ENCODE results near the gene RGMA. TPM values are rescaled to one million over a fixed set of nuclear protein-coding genes. Genes with fewer than 3 reads are reported as not detected.

RGMA gene, protein sequence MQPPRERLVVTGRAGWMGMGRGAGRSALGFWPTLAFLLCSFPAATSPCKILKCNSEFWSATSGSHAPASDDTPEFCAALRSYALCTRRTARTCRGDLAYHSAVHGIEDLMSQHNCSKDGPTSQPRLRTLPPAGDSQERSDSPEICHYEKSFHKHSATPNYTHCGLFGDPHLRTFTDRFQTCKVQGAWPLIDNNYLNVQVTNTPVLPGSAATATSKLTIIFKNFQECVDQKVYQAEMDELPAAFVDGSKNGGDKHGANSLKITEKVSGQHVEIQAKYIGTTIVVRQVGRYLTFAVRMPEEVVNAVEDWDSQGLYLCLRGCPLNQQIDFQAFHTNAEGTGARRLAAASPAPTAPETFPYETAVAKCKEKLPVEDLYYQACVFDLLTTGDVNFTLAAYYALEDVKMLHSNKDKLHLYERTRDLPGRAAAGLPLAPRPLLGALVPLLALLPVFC
- total RNA-seq, result not detected in 2 replicates

DNA sequence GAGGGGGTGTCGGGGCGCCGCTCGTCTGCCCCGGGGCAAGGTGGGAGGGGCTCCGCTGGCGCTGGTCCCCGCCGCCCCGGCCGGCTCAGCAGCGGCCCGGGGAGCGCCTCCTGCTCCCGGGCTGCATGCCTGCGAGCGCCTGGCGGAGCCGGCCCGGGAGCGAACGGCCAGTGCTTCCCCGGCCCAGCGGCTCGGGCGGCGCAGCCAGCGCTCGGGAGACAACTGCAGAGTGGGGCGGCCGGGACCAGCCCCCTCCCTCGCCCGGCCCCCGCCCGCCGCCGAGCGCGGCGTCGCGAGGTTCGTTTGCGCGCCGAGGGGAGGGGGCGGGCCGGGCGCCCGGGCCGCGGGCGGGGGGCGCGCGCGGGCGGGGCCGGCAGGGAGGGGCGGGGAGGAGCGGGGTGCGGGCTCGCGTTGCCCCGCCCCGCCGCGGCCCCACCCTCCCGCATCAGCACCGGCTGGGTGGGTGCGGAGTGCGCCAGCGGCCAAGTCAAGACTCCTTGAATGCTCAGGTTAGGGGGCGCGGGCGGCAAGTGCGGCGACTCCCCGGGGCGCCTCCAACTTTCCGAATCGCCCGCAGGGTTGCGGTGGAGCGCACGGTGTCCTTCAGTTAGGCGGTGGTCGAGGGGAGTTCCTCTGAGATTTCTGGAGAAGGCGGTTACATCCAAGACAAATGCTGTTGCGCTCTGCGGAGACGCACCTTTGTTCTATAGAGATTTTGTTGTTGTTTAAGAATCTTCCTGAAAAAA, at the start of gene RGMA:
Gene RGMA, minus strand, starts transcription at position 231 of the 746 bp plus-strand sequence. CDS start 279 bp downstream, outside the sequence.
- DNase-seq (ENCODE audit: low spot score), result no peak
- intact Hi-C loops (cut with micrococcal nuclease), result loop anchor here (2.0 to 5.0 kb wide), 2 partner anchors 992 to 1032 kb away; no protein-coding TSS in a partner anchor
- no peak within 1 kb of the TSS for H3K27ac Mint-ChIP-seq
- H3K4me1 Mint-ChIP-seq (ENCODE audit: low read depth), result peaks cover 14% of the 10 kb centered on the region
- H3K4me3 Mint-ChIP-seq (ENCODE audit: low read depth), result peak within 1 kb of the TSS; percentile 82
- H3K9me3 Mint-ChIP-seq, result no peaks in the 10 kb centered on the region
- no peaks in the 10 kb centered on the region for H3K36me3 Mint-ChIP-seq (ENCODE audit: low read depth)
- H3K27me3 Mint-ChIP-seq (ENCODE audit: low read depth), result peaks cover 56% of the 10 kb centered on the region

DNA sequence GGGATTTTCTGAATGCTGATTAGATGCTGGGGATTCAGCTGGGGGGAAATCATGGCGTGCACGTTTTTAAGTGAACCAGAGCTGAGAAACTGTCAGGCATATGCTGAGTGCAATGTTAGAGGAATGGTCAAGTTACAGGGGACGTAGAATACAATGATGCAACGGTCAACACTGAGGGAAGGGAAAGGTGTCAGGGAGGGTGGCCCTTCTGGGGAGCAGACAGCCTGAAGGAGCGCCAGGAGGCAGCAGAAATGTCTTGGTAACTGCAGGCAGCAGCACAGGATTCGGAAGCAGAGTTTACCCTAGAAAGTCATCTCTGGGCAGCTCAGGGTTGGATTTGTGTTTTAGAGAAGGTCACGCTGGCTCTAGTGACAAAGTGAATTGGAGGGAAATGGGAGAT, 47.6 kb upstream of the RGMA start:
- Mint-ChIP-seq H3K27ac (no peak overlapping the region), H3K4me1 (ENCODE audit: low read depth) (peaks cover 3% of the 10 kb centered on the region), H3K36me3 (ENCODE audit: low read depth) (no peaks in the 10 kb centered on the region), H3K9me3 (no peaks in the 10 kb centered on the region), H3K4me3 (ENCODE audit: low read depth) (no peak overlapping the region), H3K27me3 (ENCODE audit: low read depth) (no peaks in the 10 kb centered on the region)
- no peak for DNase-seq (ENCODE audit: low spot score)
- intact Hi-C loops (cut with micrococcal nuclease), result no loop called here

- no peaks in the 10 kb centered on the region for H3K27me3 Mint-ChIP-seq (ENCODE audit: low read depth)
- intact Hi-C loops (cut with micrococcal nuclease), result no loop called here
These were observed 47.0 kb upstream of the RGMA start for GRCh38 chr15:93135997-93136397.

DNA sequence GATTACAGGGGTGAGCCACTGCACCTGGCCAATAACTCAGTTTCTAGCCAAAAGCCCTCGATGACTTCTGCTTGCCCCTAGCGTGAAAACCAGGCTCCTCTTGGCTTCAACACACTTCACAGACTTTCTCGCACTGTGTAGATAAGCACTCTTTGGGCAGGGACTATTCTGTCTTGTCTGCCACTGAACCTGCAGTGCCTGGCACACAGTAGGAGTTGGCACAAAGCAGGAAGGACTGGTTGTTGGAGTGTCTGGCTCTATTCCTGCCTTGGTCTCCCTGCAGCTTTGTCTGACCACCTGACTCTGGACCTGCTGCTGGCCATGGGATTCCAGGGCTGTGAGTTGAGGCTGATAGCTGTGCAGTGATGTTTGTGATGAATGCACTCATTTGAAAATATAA, 46.4 kb upstream of the RGMA start:
- Mint-ChIP-seq H3K27me3 (ENCODE audit: low read depth) (no peaks in the 10 kb centered on the region), H3K36me3 (ENCODE audit: low read depth) (no peaks in the 10 kb centered on the region), H3K27ac (no peak overlapping the region), H3K9me3 (no peaks in the 10 kb centered on the region), H3K4me3 (ENCODE audit: low read depth) (no peak overlapping the region), H3K4me1 (ENCODE audit: low read depth) (no peaks in the 10 kb centered on the region)
- intact Hi-C loops (cut with micrococcal nuclease), result no loop called here
- no peak for DNase-seq (ENCODE audit: low spot score)

More at GRCh38 chr15:93135997-93136397, 47.0 kb upstream of the RGMA start:
- Mint-ChIP-seq H3K4me1 (ENCODE audit: low read depth) (no peaks in the 10 kb centered on the region), H3K27ac (no peak overlapping the region), H3K36me3 (ENCODE audit: low read depth) (no peaks in the 10 kb centered on the region), H3K4me3 (ENCODE audit: low read depth) (no peak overlapping the region), H3K9me3 (no peaks in the 10 kb centered on the region)
- no peak for DNase-seq (ENCODE audit: low spot score)

GRCh38 chr15:93131485-93132095, 42.6 kb upstream of the RGMA start:
- intact Hi-C loops (cut with micrococcal nuclease), result no loop called here

DNA sequence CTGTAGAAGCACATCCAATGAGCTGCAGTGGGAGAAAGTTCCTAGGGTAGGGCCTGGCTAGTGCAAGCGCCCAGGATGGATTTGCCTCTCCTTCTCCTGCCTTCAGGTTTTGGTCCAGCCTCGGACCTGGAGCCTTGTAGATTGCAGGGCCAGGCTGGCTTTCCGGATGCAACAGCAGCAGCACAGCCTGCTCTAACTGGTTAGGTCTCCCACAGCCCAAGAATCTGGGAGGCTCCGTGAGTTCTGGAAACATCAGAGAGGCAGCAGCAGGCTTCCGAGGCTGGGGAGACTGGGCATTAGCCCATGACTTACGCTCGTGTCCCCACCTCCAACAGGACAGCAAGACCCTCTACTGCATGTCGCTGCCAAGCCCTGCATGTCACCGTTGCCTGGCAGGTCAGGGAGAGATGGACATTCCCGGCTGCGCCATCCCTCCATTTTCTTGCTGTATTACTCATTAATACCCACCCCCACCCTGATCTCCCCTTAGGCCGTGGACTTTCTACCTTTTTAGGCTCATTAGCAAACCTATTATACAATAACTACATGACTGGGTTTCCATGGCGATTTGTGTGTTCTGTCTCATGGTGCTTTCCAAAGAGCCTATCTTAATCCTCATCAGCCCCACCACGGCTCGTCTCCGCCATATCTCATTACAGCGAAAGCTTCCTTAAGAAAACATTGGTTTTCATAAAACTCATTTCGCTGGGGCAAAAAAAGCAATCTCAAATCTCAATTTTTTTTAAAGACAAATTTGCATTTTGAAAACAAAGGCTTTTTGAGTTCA, 40.9 kb upstream of the RGMA start:
- Mint-ChIP-seq H3K9me3 (no peaks in the 10 kb centered on the region), H3K4me1 (ENCODE audit: low read depth) (no peaks in the 10 kb centered on the region), H3K4me3 (ENCODE audit: low read depth) (no peak overlapping the region), H3K36me3 (ENCODE audit: low read depth) (no peaks in the 10 kb centered on the region), H3K27ac (no peak overlapping the region), H3K27me3 (ENCODE audit: low read depth) (no peaks in the 10 kb centered on the region)
- intact Hi-C loops (cut with micrococcal nuclease), result no loop called here
- DNase-seq (ENCODE audit: low spot score), result no peak

More at GRCh38 chr15:93131485-93132095, 42.6 kb upstream of the RGMA start:
- H3K36me3 Mint-ChIP-seq (ENCODE audit: low read depth), result no peaks in the 10 kb centered on the region
- H3K9me3 Mint-ChIP-seq, result no peaks in the 10 kb centered on the region
- no peaks in the 10 kb centered on the region for H3K27me3 Mint-ChIP-seq (ENCODE audit: low read depth)
- no peak for DNase-seq (ENCODE audit: low spot score)
- no peak overlapping the region for H3K4me3 Mint-ChIP-seq (ENCODE audit: low read depth)
- H3K4me1 Mint-ChIP-seq (ENCODE audit: low read depth), result no peaks in the 10 kb centered on the region
- H3K27ac Mint-ChIP-seq, result no peak overlapping the region

- Mint-ChIP-seq H3K4me1 (ENCODE audit: low read depth) (no peaks in the 10 kb centered on the region), H3K9me3 (no peaks in the 10 kb centered on the region), H3K4me3 (ENCODE audit: low read depth) (no peak overlapping the region), H3K27me3 (ENCODE audit: low read depth) (no peaks in the 10 kb centered on the region), H3K27ac (no peak overlapping the region), H3K36me3 (ENCODE audit: low read depth) (no peaks in the 10 kb centered on the region)
- intact Hi-C loops (cut with micrococcal nuclease), result no loop called here
- DNase-seq (ENCODE audit: low spot score), result no peak
These were observed 38.3 kb upstream of the RGMA start for GRCh38 chr15:93127286-93127685.

DNA sequence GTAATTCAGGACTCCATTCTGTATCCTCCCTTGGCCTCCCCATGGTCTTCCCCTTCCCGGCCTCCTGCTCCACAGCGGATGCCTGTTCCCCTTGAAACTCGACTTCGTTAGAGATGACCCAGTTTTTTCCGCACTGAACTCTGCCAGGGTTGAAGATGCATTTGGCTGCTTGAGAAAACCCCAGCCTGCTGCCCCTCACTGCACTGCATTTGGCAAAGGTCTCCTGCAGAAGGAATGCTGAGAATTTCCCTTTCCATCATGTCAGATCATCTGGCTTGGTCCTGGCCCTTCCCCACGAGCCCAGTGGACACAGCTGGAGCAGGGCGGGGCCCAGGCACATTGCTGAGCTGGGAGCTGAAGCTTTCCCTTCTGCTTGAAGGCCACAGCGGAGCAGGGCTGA, 37.6 kb upstream of the RGMA start:
- H3K36me3 Mint-ChIP-seq (ENCODE audit: low read depth), result no peaks in the 10 kb centered on the region
- no peaks in the 10 kb centered on the region for H3K4me1 Mint-ChIP-seq (ENCODE audit: low read depth)
- intact Hi-C loops (cut with micrococcal nuclease), result no loop called here
- no peak overlapping the region for H3K4me3 Mint-ChIP-seq (ENCODE audit: low read depth)
- H3K27ac Mint-ChIP-seq, result no peak overlapping the region
- no peak for DNase-seq (ENCODE audit: low spot score)
- H3K27me3 Mint-ChIP-seq (ENCODE audit: low read depth), result no peaks in the 10 kb centered on the region
- H3K9me3 Mint-ChIP-seq, result no peaks in the 10 kb centered on the region

- Mint-ChIP-seq H3K4me3 (ENCODE audit: low read depth) (no peak overlapping the region), H3K36me3 (ENCODE audit: low read depth) (no peaks in the 10 kb centered on the region), H3K27ac (no peak overlapping the region), H3K9me3 (no peaks in the 10 kb centered on the region), H3K4me1 (ENCODE audit: low read depth) (no peaks in the 10 kb centered on the region), H3K27me3 (ENCODE audit: low read depth) (no peaks in the 10 kb centered on the region)
- no peak for DNase-seq (ENCODE audit: low spot score)
- intact Hi-C loops (cut with micrococcal nuclease), result no loop called here
These were observed 37.1 kb upstream of the RGMA start for GRCh38 chr15:93126148-93126547.

DNA sequence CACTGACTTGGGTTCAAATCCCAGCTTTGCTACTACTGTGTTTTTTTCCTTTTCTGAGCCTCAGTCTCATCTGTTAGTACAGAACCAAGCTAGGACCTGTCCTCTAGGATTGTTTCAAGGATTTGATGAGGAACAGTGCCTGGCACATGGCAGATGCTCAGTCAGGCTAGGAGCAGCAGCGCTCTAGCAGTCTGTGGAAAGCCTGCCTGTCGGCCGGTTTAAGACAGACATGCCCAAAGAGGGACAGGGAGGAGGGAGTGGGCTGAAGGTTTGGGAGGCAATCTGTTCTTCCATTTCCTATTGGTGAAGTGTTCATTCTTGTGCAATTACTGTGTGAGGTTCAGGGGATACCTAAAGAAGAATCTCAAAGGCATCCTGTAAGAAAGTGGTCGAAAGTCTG, 35.1 kb upstream of the RGMA start:
- H3K4me1 Mint-ChIP-seq (ENCODE audit: low read depth), result no peaks in the 10 kb centered on the region
- no peaks in the 10 kb centered on the region for H3K36me3 Mint-ChIP-seq (ENCODE audit: low read depth)
- H3K9me3 Mint-ChIP-seq, result no peaks in the 10 kb centered on the region
- peaks cover 2% of the 10 kb centered on the region for H3K27me3 Mint-ChIP-seq (ENCODE audit: low read depth)
- DNase-seq (ENCODE audit: low spot score), result no peak
- intact Hi-C loops (cut with micrococcal nuclease), result no loop called here
- H3K4me3 Mint-ChIP-seq (ENCODE audit: low read depth), result no peak overlapping the region
- H3K27ac Mint-ChIP-seq, result no peak overlapping the region

DNA sequence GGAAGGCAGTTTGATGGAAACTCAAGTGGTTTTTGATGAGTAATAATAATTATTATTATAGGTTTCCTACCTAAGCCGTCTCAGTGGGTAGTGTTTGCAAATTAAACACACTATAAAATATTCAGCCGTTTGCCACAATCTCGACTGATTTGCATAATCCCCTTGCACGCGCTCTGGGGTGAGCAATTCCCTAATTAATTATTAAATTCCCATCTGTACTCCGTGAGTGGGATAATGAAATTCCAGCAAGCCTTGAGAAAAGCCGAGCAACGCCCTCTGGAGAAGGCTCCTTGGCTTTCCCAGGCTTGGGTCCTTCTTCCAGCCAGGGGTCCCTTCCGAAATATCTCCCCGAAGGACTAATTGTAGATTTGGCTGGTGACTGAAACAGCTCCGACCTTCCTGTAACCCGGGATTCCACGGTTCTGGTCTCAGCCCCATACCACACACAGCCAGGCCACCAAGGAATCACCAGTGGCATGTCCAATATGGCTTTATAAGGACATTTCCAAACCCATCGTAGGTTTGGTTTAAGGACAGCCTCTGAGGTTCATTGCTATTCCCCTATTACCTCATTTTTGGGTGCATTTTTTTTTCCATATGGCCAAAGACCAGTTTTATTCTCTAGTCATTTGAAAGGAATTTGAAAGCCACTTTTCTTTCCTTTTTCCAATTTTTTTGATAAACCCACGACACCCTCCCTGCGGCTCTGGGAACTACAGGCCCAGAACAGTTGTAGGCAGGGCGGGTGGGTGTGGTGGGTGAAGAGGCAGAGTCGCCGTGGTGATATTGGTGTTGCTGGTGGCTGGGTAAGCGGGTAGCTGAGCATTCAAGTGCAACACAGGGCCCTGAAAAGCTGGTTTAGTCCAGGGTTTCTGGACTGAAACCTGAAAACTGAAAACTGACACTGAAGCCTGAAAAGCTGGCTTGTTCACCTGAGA, 33.2 kb upstream of the RGMA start:
- intact Hi-C loops (cut with micrococcal nuclease), result no loop called here
- no peaks in the 10 kb centered on the region for H3K36me3 Mint-ChIP-seq (ENCODE audit: low read depth)
- H3K4me3 Mint-ChIP-seq (ENCODE audit: low read depth), result no peak overlapping the region
- DNase-seq (ENCODE audit: low spot score), result no peak
- no peaks in the 10 kb centered on the region for H3K9me3 Mint-ChIP-seq
- H3K4me1 Mint-ChIP-seq (ENCODE audit: low read depth), result peaks cover 1% of the 10 kb centered on the region
- peaks cover 3% of the 10 kb centered on the region for H3K27me3 Mint-ChIP-seq (ENCODE audit: low read depth)
- no peak overlapping the region for H3K27ac Mint-ChIP-seq
